ENCODE data around the gene PPP1R2.
"Not testable (repeated sequence)": the region's sequence is repeated elsewhere in the genome, so short reads cannot be mapped to it uniquely, and the experiment has no call there.

The PPP1R2 gene

DNA sequence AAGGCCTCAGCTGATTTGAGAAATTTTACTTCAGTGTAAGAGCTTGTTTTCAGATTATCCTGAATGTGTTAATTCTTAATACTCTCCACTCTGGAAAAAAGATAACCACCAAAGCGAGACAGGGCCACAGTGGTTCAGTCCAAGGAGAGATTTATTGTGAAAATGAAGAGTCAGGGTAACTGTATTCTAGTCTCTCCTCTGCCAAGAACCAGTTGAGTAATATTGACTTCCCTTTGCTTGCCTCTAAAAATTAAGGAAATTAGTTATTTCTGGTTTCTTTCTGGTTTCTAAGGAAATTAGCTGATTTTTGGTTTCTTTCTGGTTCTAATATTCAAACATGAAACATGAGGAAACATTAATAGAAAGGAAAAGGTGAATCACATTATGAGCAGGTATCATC lies 34.9 kb downstream of the PPP1R2 start:
- H3K4me3 ChIP-seq (ENCODE audit: low read length), result no peak overlapping the region
- H3K27ac ChIP-seq (ENCODE audit: low read depth, low read length), result no peak overlapping the region
- H3K9me2 ChIP-seq (replicated peaks; ENCODE audit: control insufficient read depth, low read length), result no peaks in the 10 kb centered on the region
- TF ChIP-seq EZH2phosphoT487 (IDR thresholded peaks at IDR 0.05; ENCODE audit: borderline replicate concordance, low read length), result no peak
- TF ChIP-seq, protein P1, sequence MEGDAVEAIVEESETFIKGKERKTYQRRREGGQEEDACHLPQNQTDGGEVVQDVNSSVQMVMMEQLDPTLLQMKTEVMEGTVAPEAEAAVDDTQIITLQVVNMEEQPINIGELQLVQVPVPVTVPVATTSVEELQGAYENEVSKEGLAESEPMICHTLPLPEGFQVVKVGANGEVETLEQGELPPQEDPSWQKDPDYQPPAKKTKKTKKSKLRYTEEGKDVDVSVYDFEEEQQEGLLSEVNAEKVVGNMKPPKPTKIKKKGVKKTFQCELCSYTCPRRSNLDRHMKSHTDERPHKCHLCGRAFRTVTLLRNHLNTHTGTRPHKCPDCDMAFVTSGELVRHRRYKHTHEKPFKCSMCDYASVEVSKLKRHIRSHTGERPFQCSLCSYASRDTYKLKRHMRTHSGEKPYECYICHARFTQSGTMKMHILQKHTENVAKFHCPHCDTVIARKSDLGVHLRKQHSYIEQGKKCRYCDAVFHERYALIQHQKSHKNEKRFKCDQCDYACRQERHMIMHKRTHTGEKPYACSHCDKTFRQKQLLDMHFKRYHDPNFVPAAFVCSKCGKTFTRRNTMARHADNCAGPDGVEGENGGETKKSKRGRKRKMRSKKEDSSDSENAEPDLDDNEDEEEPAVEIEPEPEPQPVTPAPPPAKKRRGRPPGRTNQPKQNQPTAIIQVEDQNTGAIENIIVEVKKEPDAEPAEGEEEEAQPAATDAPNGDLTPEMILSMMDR (IDR thresholded peaks at IDR 0.05; ENCODE audit: low read depth, low read length, poor library complexity, severe bottlenecking), result no peak
- no peaks in the 10 kb centered on the region for H3K27me3 ChIP-seq (ENCODE audit: control insufficient read depth, low read length)
- no peaks in the 10 kb centered on the region for H3K4me1 ChIP-seq (ENCODE audit: control insufficient read depth, low read length)
- no peaks in the 10 kb centered on the region for H3K79me2 ChIP-seq (ENCODE audit: control insufficient read depth, low read length)
- H3K36me3 ChIP-seq (ENCODE audit: control insufficient read depth, low read length), result peaks cover under 1% of the 10 kb centered on the region; the same call in 1 of the 2 replicates
- no peaks in the 10 kb centered on the region for H4K20me1 ChIP-seq (ENCODE audit: control insufficient read depth, insufficient read depth, low read depth, low read length)
- no peak overlapping the region for H3K4me2 ChIP-seq (ENCODE audit: low read length)
- H3F3A ChIP-seq (ENCODE audit: control insufficient read depth, insufficient read depth), result no peaks in the 10 kb centered on the region
- H3K9me3 ChIP-seq (ENCODE audit: control insufficient read depth, insufficient read depth, low read length), result no peaks in the 10 kb centered on the region

DNA sequence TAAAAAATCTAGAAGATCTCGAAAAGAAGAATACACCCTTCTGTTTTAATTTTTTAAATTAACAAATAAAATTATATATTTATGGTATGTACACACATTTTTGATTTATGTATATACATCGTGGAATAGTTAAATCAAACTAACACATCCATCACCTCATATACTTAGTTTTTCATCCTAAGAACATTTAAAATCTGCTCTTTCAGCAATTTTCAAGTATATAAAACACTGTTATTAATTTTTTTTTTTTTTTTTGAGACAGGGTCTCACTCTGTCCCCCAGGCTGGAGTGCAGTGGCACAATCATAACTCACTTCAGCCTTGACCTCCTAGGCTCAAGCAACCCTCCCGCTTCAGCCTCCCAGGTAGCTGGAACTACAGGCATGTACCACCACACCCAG lies 67.5 kb downstream of the PPP1R2 start:
- H3K36me3 ChIP-seq (ENCODE audit: control insufficient read depth, low read length), result no peaks in the 10 kb centered on the region
- no peaks in the 10 kb centered on the region for H4K20me1 ChIP-seq (ENCODE audit: control insufficient read depth, insufficient read depth, low read depth, low read length)
- no peaks in the 10 kb centered on the region for H3K9me2 ChIP-seq (replicated peaks; ENCODE audit: control insufficient read depth, low read length)
- no peaks in the 10 kb centered on the region for H3K79me2 ChIP-seq (ENCODE audit: control insufficient read depth, low read length)
- H3K4me2 ChIP-seq (ENCODE audit: low read length), result no peak overlapping the region
- no peaks in the 10 kb centered on the region for H3K9me3 ChIP-seq (ENCODE audit: control insufficient read depth, insufficient read depth, low read length)
- H3F3A ChIP-seq (ENCODE audit: control insufficient read depth, insufficient read depth), result no peaks in the 10 kb centered on the region
- H3K4me3 ChIP-seq (ENCODE audit: low read length), result no peak overlapping the region
- no peak overlapping the region for H3K27ac ChIP-seq (ENCODE audit: low read depth, low read length)
- H3K4me1 ChIP-seq (ENCODE audit: control insufficient read depth, low read length), result no peaks in the 10 kb centered on the region
- H3K27me3 ChIP-seq (ENCODE audit: control insufficient read depth, low read length), result peaks cover 6% of the 10 kb centered on the region; the same call in 1 of the 2 replicates
- no peak for TF ChIP-seq EZH2phosphoT487 (IDR thresholded peaks at IDR 0.05; ENCODE audit: borderline replicate concordance, low read length)
- TF ChIP-seq, protein P1 (IDR thresholded peaks at IDR 0.05; ENCODE audit: low read depth, low read length, poor library complexity, severe bottlenecking), result no peak

DNA sequence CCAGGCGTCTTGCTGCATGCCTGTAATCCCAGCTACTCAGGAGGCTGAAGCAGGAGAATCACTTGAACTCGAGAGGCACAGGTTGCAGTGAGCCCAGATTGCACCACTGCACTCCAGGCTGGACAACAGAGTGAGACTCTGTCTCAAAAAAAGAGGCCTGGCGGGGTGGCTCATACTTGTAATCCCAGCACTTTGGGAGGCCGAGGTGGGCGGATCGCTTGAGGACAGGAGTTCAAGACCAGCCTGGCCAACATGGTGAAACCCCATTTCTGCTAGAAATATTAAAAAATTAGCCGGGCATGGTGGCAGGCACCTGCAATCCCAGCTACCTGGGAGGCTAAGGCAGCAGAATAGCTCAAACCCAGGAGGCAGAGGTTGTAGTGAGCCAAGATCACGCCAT lies 68.0 kb downstream of the PPP1R2 start:
- H3K4me1 ChIP-seq (ENCODE audit: control insufficient read depth, low read length); H3K9me2 ChIP-seq (replicated peaks; ENCODE audit: control insufficient read depth, low read length); H3K27ac ChIP-seq (ENCODE audit: low read depth, low read length); H3K27me3 ChIP-seq (ENCODE audit: control insufficient read depth, low read length); H3K4me3 ChIP-seq (ENCODE audit: low read length); H3K79me2 ChIP-seq (ENCODE audit: control insufficient read depth, low read length); H3K9me3 ChIP-seq (ENCODE audit: control insufficient read depth, insufficient read depth, low read length); H4K20me1 ChIP-seq (ENCODE audit: control insufficient read depth, insufficient read depth, low read depth, low read length); H3K36me3 ChIP-seq (ENCODE audit: control insufficient read depth, low read length); H3F3A ChIP-seq (ENCODE audit: control insufficient read depth, insufficient read depth); H3K4me2 ChIP-seq (ENCODE audit: low read length): not testable (repeated sequence)

DNA sequence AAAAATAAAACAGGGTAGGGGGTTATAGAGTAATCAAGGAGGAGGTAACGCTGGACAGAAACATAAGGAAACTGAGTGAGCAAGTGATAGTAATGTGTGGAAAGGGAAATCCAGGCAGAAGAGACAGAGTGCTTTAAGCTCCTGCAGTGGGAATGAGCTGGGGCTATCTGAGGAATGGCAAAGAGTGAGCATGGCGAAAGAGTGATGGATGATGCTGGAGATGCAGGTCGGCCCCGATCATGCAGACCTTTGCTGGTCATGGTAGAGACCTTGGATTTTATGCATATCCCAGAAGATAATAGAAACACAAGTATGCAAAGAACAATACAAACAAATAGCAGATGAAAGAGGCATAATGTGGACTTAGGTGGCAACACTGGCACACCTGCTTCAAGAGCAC lies 74.3 kb downstream of the PPP1R2 start:
- H3F3A ChIP-seq (ENCODE audit: control insufficient read depth, insufficient read depth), result no peaks in the 10 kb centered on the region
- no peak overlapping the region for H3K27ac ChIP-seq (ENCODE audit: low read depth, low read length)
- TF ChIP-seq, protein P1 (IDR thresholded peaks at IDR 0.05; ENCODE audit: low read depth, low read length, poor library complexity, severe bottlenecking), result no peak
- TF ChIP-seq EZH2phosphoT487 (IDR thresholded peaks at IDR 0.05; ENCODE audit: borderline replicate concordance, low read length), result no peak

More for the DNA sequence above, 74.3 kb downstream of the PPP1R2 start:
- H3K79me2 ChIP-seq (ENCODE audit: control insufficient read depth, low read length), result no peaks in the 10 kb centered on the region
- H3K36me3 ChIP-seq (ENCODE audit: control insufficient read depth, low read length), result no peaks in the 10 kb centered on the region
- no peaks in the 10 kb centered on the region for H3K9me2 ChIP-seq (replicated peaks; ENCODE audit: control insufficient read depth, low read length)
- no peaks in the 10 kb centered on the region for H3K4me1 ChIP-seq (ENCODE audit: control insufficient read depth, low read length)
- no peak overlapping the region for H3K4me3 ChIP-seq (ENCODE audit: low read length)
- H3K9me3 ChIP-seq (ENCODE audit: control insufficient read depth, insufficient read depth, low read length), result peaks cover 15% of the 10 kb centered on the region
- no peak overlapping the region for H3K4me2 ChIP-seq (ENCODE audit: low read length)
- no peaks in the 10 kb centered on the region for H4K20me1 ChIP-seq (ENCODE audit: control insufficient read depth, insufficient read depth, low read depth, low read length)
- no peaks in the 10 kb centered on the region for H3K27me3 ChIP-seq (ENCODE audit: control insufficient read depth, low read length)
